CD4-positive, alpha-beta T cell (primary cell): Measurements from ENCODE around the gene CD83. TPM values are rescaled to one million over a fixed set of nuclear protein-coding genes. Genes with fewer than 3 reads are reported as not detected.

Experiments used
- ATAC-seq: fragments of 200-7000 bp; cut with Tn5 transposase; one replicate; pipeline ENCODE4 v1.10.0; 2022; ENCODE audit warnings: mild to moderate bottlenecking; ENCODE audit not compliant: poor library complexity
- CTCF ChIA-PET: fragments of 350-600 bp; sonication (Branson Sonifier 250); formaldehyde crosslinking; loops from one replicate; lab custom pipeline; 2021; ENCODE audit warnings: antibody characterized with exemption, inconsistent platforms; lab: Charles Lee
- POLR2A ChIA-PET: fragments of 350-600 bp; sonication (Branson Sonifier 250); formaldehyde crosslinking; loops from one replicate; lab custom pipeline; 2021; ENCODE audit warnings: antibody characterized with exemption, inconsistent platforms; lab: Charles Lee
- DNase-seq, 14 experiments: peaks; one replicate each; pipeline ENCODE4 v3.0.0-alpha.2; 2013 to 2020; ENCODE audit warnings: mixed read lengths in 2 of 14
- H3K27ac ChIP-seq, 2 donors: one replicate each; pipeline versions ENCODE4 v1.5.1 to v1.7.0; 2013; ENCODE audit warnings: low read length in 2 of 2, low read depth in 1 of 2, mild to moderate bottlenecking in 1 of 2
- H3K27me3 ChIP-seq, 2 experiments: 1 replicate in 1 of 2; 2 replicates in 1 of 2; pipeline versions ENCODE4 v1.6.1 to v1.7.0; 2013; ENCODE audit warnings: low read length in 2 of 2, control low read depth in 1 of 2, mild to moderate bottlenecking in 1 of 2, moderate library complexity in 1 of 2; ENCODE audit not compliant: insufficient read depth in 2 of 2, control insufficient read depth in 1 of 2
- H3K36me3 ChIP-seq: one replicate; pipeline ENCODE4 v1.6.1; 2013; ENCODE audit warnings: low read length, control low read depth; ENCODE audit not compliant: insufficient read depth
- H3K4me1 ChIP-seq: one replicate; pipeline ENCODE4 v1.6.1; 2013; ENCODE audit warnings: low read length, control low read depth; ENCODE audit not compliant: insufficient read depth
- H3K4me3 ChIP-seq: one replicate; pipeline ENCODE4 v1.5.1; 2013; ENCODE audit warnings: mild to moderate bottlenecking, low read length, moderate library complexity
- H3K9me3 ChIP-seq, 2 experiments: 1 replicate in 1 of 2; 2 replicates in 1 of 2; pipeline versions ENCODE4 v1.6.1 to v1.7.0; 2013; ENCODE audit warnings: low read length in 2 of 2, mild to moderate bottlenecking in 2 of 2, control low read depth in 1 of 2, moderate library complexity in 1 of 2; ENCODE audit not compliant: control insufficient read depth in 1 of 2, insufficient read depth in 1 of 2
- H3K27ac Mint-ChIP-seq: one replicate; pipeline ENCODE4 v1.8.0; 2020; ENCODE audit warnings: mixed read lengths
- H3K27me3 Mint-ChIP-seq: one replicate; pipeline ENCODE4 v1.8.0; 2021; ENCODE audit warnings: mixed read lengths
- H3K36me3 Mint-ChIP-seq: one replicate; pipeline ENCODE4 v1.8.0; 2021; ENCODE audit warnings: low read depth, mixed read lengths
- H3K4me1 Mint-ChIP-seq: one replicate; pipeline ENCODE4 v1.8.0; 2021; ENCODE audit warnings: low read depth, mixed read lengths
- H3K4me3 Mint-ChIP-seq: one replicate; pipeline ENCODE4 v1.8.0; 2020; ENCODE audit warnings: mild to moderate bottlenecking, mixed read lengths
- H3K9me3 Mint-ChIP-seq: one replicate; pipeline ENCODE4 v1.8.0; 2020; ENCODE audit warnings: mixed read lengths
- CTCF ChIP-seq: fragments of 200-600 bp; IDR thresholded peaks from one replicate; pipeline ENCODE4 v1.8.0; 2022; ENCODE audit warnings: antibody characterized with exemption, mild to moderate bottlenecking
- intact Hi-C, 2 experiments: fragments of 100-400 bp; cut with DNase I in 1 of 2; cut with micrococcal nuclease in 1 of 2; formaldehyde crosslinking; loops; one replicate each; pipeline versions ENCODE4 v1.15.1 to v1.9.0; 2023 to 2025; cut with DNase I, micrococcal nuclease
- total RNA-seq, 174 experiments: library from RNA in 2 of 174; stranded (reverse) in 2 of 174; gene quantifications; one replicate each; pipeline ENCODE4 v1.2.3 and lab custom pipeline; 2021 to 2026

CD83 gene
- total RNA-seq, 2 experiments from 2014 or later, result 35.3 to 36.4 TPM

- H3K9me3 ChIP-seq, result no peaks in the 10 kb centered on the region
- no peaks in the 10 kb centered on the region for H3K36me3 ChIP-seq
- H3K4me3 ChIP-seq, result no peak overlapping the region
- Mint-ChIP-seq H3K27me3 (no peaks in the 10 kb centered on the region), H3K9me3 (no peaks in the 10 kb centered on the region), H3K27ac (no peak overlapping the region), H3K36me3 (no peaks in the 10 kb centered on the region), H3K4me1 (peaks cover 19% of the 10 kb centered on the region), H3K4me3 (no peak overlapping the region)
- ChIA-PET CTCF (interaction anchor here (0.6 to 1.7 kb wide), 2 partner anchors 13 to 36 kb away, joined by 3 to 7 read pairs; no protein-coding TSS in a partner anchor), POLR2A (no interaction called here)
- TF ChIP-seq CTCF, result no peak
- intact Hi-C loops, result no loop called here
- H3K4me1 ChIP-seq, result peaks cover 7% of the 10 kb centered on the region
- ATAC-seq, result no peak
- no peak for DNase-seq
- no peak overlapping the region for H3K27ac ChIP-seq
- H3K27me3 ChIP-seq, result no peaks in the 10 kb centered on the region
These were observed 38.1 kb upstream of the CD83 start for GRCh38 chr6:14079433-14079832.

GRCh38 chr6:14079971-14080370 is 37.6 kb upstream of the CD83 start:
- H3K4me1 Mint-ChIP-seq, result peaks cover 14% of the 10 kb centered on the region
- Histone ChIP-seq H3K27me3 (no peaks in the 10 kb centered on the region), H3K36me3 (no peaks in the 10 kb centered on the region), H3K4me3 (no peak overlapping the region), H3K4me1 (peaks cover 5% of the 10 kb centered on the region), H3K9me3 (no peaks in the 10 kb centered on the region), H3K27ac (no peak overlapping the region)
- no peak overlapping the region for H3K27ac Mint-ChIP-seq
- no peak for TF ChIP-seq CTCF
- CTCF ChIA-PET, result interaction anchor here (1.7 kb wide), 1 partner anchor 13 kb away, joined by 7 read pairs; no protein-coding TSS in a partner anchor
- no peak overlapping the region for H3K4me3 Mint-ChIP-seq
- no peaks in the 10 kb centered on the region for H3K27me3 Mint-ChIP-seq
- POLR2A ChIA-PET, result no interaction called here
- no peak for ATAC-seq
- intact Hi-C loops, result no loop called here
- H3K9me3 Mint-ChIP-seq, result no peaks in the 10 kb centered on the region
- no peak for DNase-seq
- H3K36me3 Mint-ChIP-seq, result no peaks in the 10 kb centered on the region

GRCh38 chr6:14081126-14081525 is 36.4 kb upstream of the CD83 start:
- no peaks in the 10 kb centered on the region for H3K9me3 ChIP-seq
- no peaks in the 10 kb centered on the region for H3K27me3 Mint-ChIP-seq
- intact Hi-C loops, result no loop called here
- DNase-seq, result no peak
- ChIA-PET POLR2A (interaction anchor here (1.2 kb wide), 1 partner anchor 14 kb away, joined by 3 read pairs; no protein-coding TSS in a partner anchor), CTCF (interaction anchor here (1.7 kb wide), 1 partner anchor 15 kb away, joined by 7 read pairs; no protein-coding TSS in a partner anchor)
- H3K27ac ChIP-seq, result no peak overlapping the region
- H3K4me3 Mint-ChIP-seq, result no peak overlapping the region
- no peak overlapping the region for H3K27ac Mint-ChIP-seq
- H3K36me3 Mint-ChIP-seq, result no peaks in the 10 kb centered on the region
- H3K4me3 ChIP-seq, result no peak overlapping the region
- H3K36me3 ChIP-seq, result no peaks in the 10 kb centered on the region
- no peak for ATAC-seq
- H3K27me3 ChIP-seq, result no peaks in the 10 kb centered on the region
- H3K4me1 ChIP-seq, result peaks cover 4% of the 10 kb centered on the region
- no peaks in the 10 kb centered on the region for H3K9me3 Mint-ChIP-seq
- peaks cover 8% of the 10 kb centered on the region for H3K4me1 Mint-ChIP-seq
- TF ChIP-seq CTCF, result no peak
